ENCODE data around the gene CBR3. TPM values are rescaled to one million over a fixed set of nuclear protein-coding genes. Genes with fewer than 3 reads are reported as not detected.

The CBR3 gene
- total and polyA plus RNA-seq, 2 of the 13 experiments (the other 11 are each of a cell fraction or from before 2014, with no cell fraction given), result not detected

DNA sequence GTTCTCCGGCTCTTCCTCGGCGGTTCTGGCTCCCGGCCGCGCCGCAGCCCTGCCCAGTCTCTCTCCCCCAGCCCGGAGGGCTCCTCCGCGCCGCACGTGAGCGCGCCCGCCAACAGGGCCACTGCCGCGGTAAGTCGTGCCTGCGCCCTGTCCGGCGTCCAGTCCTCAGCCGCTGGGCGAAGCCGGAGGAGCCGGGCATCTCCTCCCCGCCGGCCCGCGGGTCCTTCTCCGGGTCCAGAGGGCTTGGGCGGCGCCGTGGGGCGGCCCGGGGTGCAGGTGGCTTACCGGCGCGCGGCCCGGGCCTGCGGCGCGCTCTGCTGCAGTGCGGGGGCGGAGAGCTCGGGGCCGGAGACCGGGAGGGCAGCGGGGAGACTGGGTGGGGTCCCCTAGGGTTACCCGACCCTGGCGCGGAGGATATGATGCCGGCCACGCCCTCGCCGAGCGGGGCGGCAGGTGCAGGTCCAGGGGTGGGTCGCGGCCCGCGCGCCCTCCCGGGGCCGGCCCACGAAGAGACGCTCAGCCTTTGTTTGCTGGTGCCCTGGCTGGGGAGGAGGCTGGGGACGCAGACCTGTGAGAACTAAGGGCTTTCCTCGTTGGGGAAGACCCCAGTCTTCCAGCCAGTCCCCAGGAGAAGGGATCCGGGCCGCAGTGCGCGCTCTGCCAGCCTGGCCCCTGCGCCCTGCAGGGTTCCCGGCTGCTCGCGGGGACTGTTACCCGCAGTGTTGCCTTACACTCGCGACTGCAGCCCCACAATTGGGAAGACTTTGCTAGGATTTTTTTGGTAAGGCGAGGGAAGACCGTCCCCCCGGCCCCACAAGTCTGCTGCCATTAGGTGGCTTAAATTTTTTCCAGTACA, 22.2 kb downstream of the CBR3 start, which contains the start of gene DOP1B (continued):
- TF ChIP-seq, protein P1, sequence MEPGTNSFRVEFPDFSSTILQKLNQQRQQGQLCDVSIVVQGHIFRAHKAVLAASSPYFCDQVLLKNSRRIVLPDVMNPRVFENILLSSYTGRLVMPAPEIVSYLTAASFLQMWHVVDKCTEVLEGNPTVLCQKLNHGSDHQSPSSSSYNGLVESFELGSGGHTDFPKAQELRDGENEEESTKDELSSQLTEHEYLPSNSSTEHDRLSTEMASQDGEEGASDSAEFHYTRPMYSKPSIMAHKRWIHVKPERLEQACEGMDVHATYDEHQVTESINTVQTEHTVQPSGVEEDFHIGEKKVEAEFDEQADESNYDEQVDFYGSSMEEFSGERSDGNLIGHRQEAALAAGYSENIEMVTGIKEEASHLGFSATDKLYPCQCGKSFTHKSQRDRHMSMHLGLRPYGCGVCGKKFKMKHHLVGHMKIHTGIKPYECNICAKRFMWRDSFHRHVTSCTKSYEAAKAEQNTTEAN (CRISPR knock-in tag; conservative IDR thresholded peaks at IDR 0.05), result no peak; the same call in 1 of the 2 replicates
- TF ChIP-seq SIX1 (CRISPR knock-in tag; IDR thresholded peaks at IDR 0.05; ENCODE audit: borderline replicate concordance) (no peak), NFE2 (CRISPR knock-in tag; IDR thresholded peaks at IDR 0.05) (no peak), ZNF619 (CRISPR knock-in tag; IDR thresholded peaks at IDR 0.05) (no peak), ZNF607 (CRISPR knock-in tag; IDR thresholded peaks at IDR 0.05; ENCODE audit: borderline replicate concordance) (no peak), PITX1 (CRISPR knock-in tag; IDR thresholded peaks at IDR 0.05) (no peak), ZNF331 (CRISPR knock-in tag; IDR thresholded peaks at IDR 0.05) (peak; percentile 20; the same call in 1 of the 2 replicates), ZNF543 (CRISPR knock-in tag; IDR thresholded peaks at IDR 0.05) (no peak), PHF5A (CRISPR knock-in tag; IDR thresholded peaks at IDR 0.05; ENCODE audit: low read depth, unreplicated experiment) (no peak), ZNF556 (CRISPR knock-in tag; IDR thresholded peaks at IDR 0.05; ENCODE audit: borderline replicate concordance) (peak; percentile 54; the same call in 1 of the 2 replicates), SETDB1 (CRISPR knock-in tag; IDR thresholded peaks at IDR 0.05; ENCODE audit: borderline replicate concordance) (no peak), ZNF501 (CRISPR knock-in tag; IDR thresholded peaks at IDR 0.05) (peak; percentile 18; the same call in 1 of the 2 replicates), MIER2 (CRISPR knock-in tag; IDR thresholded peaks at IDR 0.05) (no peak), MIER3 (CRISPR knock-in tag; IDR thresholded peaks at IDR 0.05; ENCODE audit: borderline replicate concordance) (no peak), SP5 (CRISPR knock-in tag; IDR thresholded peaks at IDR 0.05; ENCODE audit: borderline replicate concordance, low read depth) (no peak), NR1H2 (CRISPR knock-in tag; IDR thresholded peaks at IDR 0.05; ENCODE audit: borderline replicate concordance, low read depth) (no peak), HNRNPUL1 (IDR thresholded peaks at IDR 0.05; ENCODE audit: low read depth, low read length) (no peak)
- TF ChIP-seq, protein P2, sequence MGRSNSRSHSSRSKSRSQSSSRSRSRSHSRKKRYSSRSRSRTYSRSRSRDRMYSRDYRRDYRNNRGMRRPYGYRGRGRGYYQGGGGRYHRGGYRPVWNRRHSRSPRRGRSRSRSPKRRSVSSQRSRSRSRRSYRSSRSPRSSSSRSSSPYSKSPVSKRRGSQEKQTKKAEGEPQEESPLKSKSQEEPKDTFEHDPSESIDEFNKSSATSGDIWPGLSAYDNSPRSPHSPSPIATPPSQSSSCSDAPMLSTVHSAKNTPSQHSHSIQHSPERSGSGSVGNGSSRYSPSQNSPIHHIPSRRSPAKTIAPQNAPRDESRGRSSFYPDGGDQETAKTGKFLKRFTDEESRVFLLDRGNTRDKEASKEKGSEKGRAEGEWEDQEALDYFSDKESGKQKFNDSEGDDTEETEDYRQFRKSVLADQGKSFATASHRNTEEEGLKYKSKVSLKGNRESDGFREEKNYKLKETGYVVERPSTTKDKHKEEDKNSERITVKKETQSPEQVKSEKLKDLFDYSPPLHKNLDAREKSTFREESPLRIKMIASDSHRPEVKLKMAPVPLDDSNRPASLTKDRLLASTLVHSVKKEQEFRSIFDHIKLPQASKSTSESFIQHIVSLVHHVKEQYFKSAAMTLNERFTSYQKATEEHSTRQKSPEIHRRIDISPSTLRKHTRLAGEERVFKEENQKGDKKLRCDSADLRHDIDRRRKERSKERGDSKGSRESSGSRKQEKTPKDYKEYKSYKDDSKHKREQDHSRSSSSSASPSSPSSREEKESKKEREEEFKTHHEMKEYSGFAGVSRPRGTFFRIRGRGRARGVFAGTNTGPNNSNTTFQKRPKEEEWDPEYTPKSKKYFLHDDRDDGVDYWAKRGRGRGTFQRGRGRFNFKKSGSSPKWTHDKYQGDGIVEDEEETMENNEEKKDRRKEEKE (IDR thresholded peaks at IDR 0.05), result no peak
- TF ChIP-seq, protein P3, sequence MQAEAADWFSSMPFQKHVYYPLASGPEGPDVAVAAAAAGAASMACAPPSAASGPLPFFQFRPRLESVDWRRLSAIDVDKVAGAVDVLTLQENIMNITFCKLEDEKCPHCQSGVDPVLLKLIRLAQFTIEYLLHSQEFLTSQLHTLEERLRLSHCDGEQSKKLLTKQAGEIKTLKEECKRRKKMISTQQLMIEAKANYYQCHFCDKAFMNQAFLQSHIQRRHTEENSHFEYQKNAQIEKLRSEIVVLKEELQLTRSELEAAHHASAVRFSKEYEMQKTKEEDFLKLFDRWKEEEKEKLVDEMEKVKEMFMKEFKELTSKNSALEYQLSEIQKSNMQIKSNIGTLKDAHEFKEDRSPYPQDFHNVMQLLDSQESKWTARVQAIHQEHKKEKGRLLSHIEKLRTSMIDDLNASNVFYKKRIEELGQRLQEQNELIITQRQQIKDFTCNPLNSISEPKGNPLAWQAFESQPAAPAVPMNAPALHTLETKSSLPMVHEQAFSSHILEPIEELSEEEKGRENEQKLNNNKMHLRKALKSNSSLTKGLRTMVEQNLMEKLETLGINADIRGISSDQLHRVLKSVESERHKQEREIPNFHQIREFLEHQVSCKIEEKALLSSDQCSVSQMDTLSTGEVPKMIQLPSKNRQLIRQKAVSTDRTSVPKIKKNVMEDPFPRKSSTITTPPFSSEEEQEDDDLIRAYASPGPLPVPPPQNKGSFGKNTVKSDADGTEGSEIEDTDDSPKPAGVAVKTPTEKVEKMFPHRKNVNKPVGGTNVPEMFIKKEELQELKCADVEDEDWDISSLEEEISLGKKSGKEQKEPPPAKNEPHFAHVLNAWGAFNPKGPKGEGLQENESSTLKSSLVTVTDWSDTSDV (CRISPR knock-in tag; IDR thresholded peaks at IDR 0.05), result 0 out of 2 replicates have a peak, but pooled peaks have one; percentile 32
- TF ChIP-seq, protein P4, sequence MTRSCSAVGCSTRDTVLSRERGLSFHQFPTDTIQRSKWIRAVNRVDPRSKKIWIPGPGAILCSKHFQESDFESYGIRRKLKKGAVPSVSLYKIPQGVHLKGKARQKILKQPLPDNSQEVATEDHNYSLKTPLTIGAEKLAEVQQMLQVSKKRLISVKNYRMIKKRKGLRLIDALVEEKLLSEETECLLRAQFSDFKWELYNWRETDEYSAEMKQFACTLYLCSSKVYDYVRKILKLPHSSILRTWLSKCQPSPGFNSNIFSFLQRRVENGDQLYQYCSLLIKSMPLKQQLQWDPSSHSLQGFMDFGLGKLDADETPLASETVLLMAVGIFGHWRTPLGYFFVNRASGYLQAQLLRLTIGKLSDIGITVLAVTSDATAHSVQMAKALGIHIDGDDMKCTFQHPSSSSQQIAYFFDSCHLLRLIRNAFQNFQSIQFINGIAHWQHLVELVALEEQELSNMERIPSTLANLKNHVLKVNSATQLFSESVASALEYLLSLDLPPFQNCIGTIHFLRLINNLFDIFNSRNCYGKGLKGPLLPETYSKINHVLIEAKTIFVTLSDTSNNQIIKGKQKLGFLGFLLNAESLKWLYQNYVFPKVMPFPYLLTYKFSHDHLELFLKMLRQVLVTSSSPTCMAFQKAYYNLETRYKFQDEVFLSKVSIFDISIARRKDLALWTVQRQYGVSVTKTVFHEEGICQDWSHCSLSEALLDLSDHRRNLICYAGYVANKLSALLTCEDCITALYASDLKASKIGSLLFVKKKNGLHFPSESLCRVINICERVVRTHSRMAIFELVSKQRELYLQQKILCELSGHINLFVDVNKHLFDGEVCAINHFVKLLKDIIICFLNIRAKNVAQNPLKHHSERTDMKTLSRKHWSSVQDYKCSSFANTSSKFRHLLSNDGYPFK (CRISPR knock-in tag; IDR thresholded peaks at IDR 0.05; ENCODE audit: borderline replicate concordance), result no peak
